IMR-90 (cell line): ENCODE data around the gene G6PC2.

Experiments
- CEBPB ChIP-seq: IDR thresholded peaks from 2 replicates; pipeline ENCODE4 v1.6.1; 2012; ENCODE audit warnings: low read depth, low read length, improper control_type of control experiment
- RCOR1 ChIP-seq: IDR thresholded peaks from 2 replicates; pipeline ENCODE4 v1.6.1; 2012; ENCODE audit warnings: mild to moderate bottlenecking, low read length, improper control_type of control experiment; ENCODE audit not compliant: insufficient replicate concordance

DNA sequence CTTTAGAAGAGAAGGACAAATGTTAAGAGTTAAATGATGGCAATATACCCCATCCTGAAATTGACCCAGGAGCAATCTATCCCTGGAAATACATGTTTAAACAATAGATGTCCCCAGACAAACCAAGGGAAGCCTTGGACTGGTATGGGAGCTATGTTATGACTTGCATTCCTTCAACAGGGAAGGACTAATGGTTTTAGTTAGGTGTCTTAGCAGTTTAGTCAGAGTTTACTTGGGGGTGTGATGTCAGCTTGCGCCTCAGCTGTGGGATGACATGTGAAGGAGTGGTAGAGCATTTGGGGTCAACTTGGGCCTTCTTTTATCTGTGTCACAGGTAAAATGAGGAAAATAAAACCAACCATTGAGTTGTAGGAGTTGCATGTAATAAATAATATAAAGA lies 47.6 kb upstream of the G6PC2 start:
- TF ChIP-seq RCOR1 (no peak), CEBPB (no peak)
